ENCODE measurements around the gene SULT1A3. TPM values are rescaled to one million over a fixed set of nuclear protein-coding genes. Genes with fewer than 3 reads are reported as not detected.
"Not testable (repeated sequence)": the region's sequence is repeated elsewhere in the genome, so short reads cannot be mapped to it uniquely, and the experiment has no call there.

Gene SULT1A3
- total RNA-seq, 1 experiment from 2014 or later: 6.5 TPM

DNA sequence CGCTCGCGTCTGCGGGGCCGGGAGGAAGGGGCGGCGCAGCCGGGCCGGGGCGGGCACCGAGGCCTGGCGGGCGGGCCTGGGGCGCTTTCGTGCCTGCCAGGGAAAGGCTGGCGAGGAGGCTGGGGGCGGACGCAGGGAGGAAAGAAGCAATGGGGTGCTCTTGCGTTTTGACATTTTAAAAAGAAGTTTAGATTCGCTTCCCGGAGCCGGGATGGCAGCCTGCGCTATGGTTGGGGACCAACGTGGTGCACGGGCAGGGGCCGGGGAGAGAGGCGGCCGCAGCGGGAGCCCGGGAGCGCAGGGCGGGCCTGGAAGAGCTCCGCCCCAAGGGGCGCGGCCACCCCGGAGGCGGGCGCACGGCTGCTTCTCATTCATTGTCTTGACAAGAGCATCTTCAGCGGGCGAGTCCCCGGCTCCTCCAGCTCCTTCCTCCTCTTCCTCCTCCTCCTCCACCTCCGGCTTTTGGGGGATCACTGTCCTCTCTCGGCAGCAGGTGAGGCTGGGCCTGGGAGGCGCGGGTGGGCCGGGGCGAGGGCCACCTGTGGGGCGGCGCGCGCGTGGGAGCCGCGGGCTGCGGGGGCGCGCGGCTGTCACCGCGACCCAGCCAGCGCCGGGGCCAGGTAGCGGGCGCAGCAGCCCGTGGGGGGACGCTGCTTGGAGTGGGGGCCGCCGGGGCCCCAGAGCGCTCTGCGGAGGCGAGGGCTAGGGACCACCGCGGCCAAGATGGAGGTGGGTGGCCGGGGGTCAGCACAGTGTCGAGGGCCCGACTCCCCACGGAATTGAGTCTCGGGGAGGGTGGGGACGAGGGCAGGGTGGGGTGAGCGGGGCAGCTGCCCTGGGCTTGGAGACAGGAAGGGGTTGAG lies 15.6 kb upstream of the SULT1A3 start, which contains the start of gene CORO1A:
TSS of gene CORO1A (plus strand) at position 370 of the 863 bp plus-strand sequence. CDS start 1,608 bp downstream, outside the sequence.
- H3K27me3 ChIP-seq (ENCODE audit: control insufficient read depth, insufficient read depth, low read length): peaks cover 23% of the 10 kb centered on the region
- peak; percentile 94 for DNase-seq
- no peaks in the 10 kb centered on the region for H3K36me3 ChIP-seq (replicated peaks; ENCODE audit: control insufficient read depth, insufficient read depth, low read length)
- H3K4me3 ChIP-seq (ENCODE audit: insufficient read depth, low read depth, low read length): peak within 1 kb of the TSS; percentile 54

GRCh38 chr16:30184096-30184890 lies 14.8 kb upstream of the SULT1A3 start:
- no peak overlapping the region; the same call in 1 of the 2 replicates for H3K4me3 ChIP-seq (ENCODE audit: insufficient read depth, low read depth, low read length)
- no peaks in the 10 kb centered on the region for H3K36me3 ChIP-seq (replicated peaks; ENCODE audit: control insufficient read depth, insufficient read depth, low read length)
- H3K27me3 ChIP-seq (ENCODE audit: control insufficient read depth, insufficient read depth, low read length): peaks cover 23% of the 10 kb centered on the region
- DNase-seq: peak; percentile 29

- Histone ChIP-seq H3K36me3 (replicated peaks; ENCODE audit: control insufficient read depth, insufficient read depth, low read length) (no peaks in the 10 kb centered on the region), H3K4me3 (ENCODE audit: insufficient read depth, low read depth, low read length) (no peak overlapping the region), H3K27me3 (ENCODE audit: control insufficient read depth, insufficient read depth, low read length) (peaks cover 23% of the 10 kb centered on the region)
- peak; percentile 26 for DNase-seq
These were observed 14.0 kb upstream of the SULT1A3 start for GRCh38 chr16:30184891-30185682.

GRCh38 chr16:30185683-30186421 lies 13.2 kb upstream of the SULT1A3 start:
- no peaks in the 10 kb centered on the region for H3K36me3 ChIP-seq (replicated peaks; ENCODE audit: control insufficient read depth, insufficient read depth, low read length)
- no peak overlapping the region for H3K4me3 ChIP-seq (ENCODE audit: insufficient read depth, low read depth, low read length)
- peaks cover 23% of the 10 kb centered on the region for H3K27me3 ChIP-seq (ENCODE audit: control insufficient read depth, insufficient read depth, low read length)
- DNase-seq: peak; percentile 30

DNA sequence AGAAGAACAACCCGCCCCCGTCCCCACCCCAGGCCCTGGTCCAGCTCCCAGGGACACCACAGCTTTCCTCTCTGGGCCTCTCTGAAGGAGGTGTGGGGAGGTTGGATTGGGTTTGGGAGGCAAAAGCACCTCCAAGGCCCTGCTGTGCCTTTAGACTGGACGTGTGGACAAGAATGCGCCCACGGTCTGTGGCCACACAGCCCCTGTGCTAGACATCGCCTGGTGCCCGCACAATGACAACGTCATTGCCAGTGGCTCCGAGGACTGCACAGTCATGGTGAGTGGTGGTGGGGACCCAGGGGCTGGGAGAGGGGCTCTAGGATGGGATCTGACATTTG lies 12.6 kb upstream of the SULT1A3 start:
- DNase-seq: peak; percentile 6
- Histone ChIP-seq H3K27me3 (ENCODE audit: control insufficient read depth, insufficient read depth, low read length) (peaks cover 23% of the 10 kb centered on the region), H3K36me3 (replicated peaks; ENCODE audit: control insufficient read depth, insufficient read depth, low read length) (no peaks in the 10 kb centered on the region), H3K4me3 (ENCODE audit: insufficient read depth, low read depth, low read length) (no peak overlapping the region)

GRCh38 chr16:30186782-30187555 lies 12.1 kb upstream of the SULT1A3 start:
- no peaks in the 10 kb centered on the region for H3K36me3 ChIP-seq (replicated peaks; ENCODE audit: control insufficient read depth, insufficient read depth, low read length)
- no peak overlapping the region for H3K4me3 ChIP-seq (ENCODE audit: insufficient read depth, low read depth, low read length)
- DNase-seq: peak; percentile 92
- H3K27me3 ChIP-seq (ENCODE audit: control insufficient read depth, insufficient read depth, low read length): peaks cover 21% of the 10 kb centered on the region

DNA sequence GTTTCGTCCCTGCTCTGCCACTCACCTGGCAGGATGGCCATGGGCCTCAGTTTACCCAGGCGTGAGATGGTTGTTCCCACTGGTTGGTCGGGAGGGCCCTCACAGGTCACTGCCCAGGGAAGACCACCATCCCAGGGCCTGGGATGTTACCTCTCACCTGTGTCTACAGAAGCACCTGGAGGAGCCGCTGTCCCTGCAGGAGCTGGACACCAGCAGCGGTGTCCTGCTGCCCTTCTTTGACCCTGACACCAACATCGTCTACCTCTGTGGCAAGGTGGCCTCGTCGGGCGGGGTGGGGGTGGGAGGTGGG lies 11.5 kb upstream of the SULT1A3 start:
- H3K27me3 ChIP-seq (ENCODE audit: control insufficient read depth, insufficient read depth, low read length): peaks cover 16% of the 10 kb centered on the region
- H3K36me3 ChIP-seq (replicated peaks; ENCODE audit: control insufficient read depth, insufficient read depth, low read length): no peaks in the 10 kb centered on the region
- no peak overlapping the region for H3K4me3 ChIP-seq (ENCODE audit: insufficient read depth, low read depth, low read length)
- no peak for DNase-seq

DNA sequence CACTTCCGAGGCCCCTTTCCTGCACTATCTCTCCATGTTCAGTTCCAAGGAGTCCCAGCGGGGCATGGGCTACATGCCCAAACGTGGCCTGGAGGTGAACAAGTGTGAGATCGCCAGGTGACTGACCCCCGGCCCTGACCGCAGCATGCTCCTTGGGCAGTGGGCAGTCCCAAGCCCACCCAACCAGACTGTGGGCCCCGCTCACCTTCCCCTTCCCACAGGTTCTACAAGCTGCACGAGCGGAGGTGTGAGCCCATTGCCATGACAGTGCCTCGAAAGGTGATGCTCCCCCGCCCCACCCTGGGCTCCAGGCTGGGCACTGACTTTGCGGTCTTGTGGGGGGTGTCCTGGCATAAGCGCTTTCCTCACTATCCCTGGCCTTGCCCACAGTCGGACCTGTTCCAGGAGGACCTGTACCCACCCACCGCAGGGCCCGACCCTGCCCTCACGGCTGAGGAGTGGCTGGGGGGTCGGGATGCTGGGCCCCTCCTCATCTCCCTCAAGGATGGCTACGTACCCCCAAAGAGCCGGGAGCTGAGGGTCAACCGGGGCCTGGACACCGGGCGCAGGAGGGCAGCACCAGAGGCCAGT lies 11.0 kb upstream of the SULT1A3 start:
- Histone ChIP-seq H3K27me3 (ENCODE audit: control insufficient read depth, insufficient read depth, low read length) (peaks cover 12% of the 10 kb centered on the region), H3K36me3 (replicated peaks; ENCODE audit: control insufficient read depth, insufficient read depth, low read length) (no peaks in the 10 kb centered on the region), H3K4me3 (ENCODE audit: insufficient read depth, low read depth, low read length) (no peak overlapping the region)
- peak; percentile 22 for DNase-seq

DNA sequence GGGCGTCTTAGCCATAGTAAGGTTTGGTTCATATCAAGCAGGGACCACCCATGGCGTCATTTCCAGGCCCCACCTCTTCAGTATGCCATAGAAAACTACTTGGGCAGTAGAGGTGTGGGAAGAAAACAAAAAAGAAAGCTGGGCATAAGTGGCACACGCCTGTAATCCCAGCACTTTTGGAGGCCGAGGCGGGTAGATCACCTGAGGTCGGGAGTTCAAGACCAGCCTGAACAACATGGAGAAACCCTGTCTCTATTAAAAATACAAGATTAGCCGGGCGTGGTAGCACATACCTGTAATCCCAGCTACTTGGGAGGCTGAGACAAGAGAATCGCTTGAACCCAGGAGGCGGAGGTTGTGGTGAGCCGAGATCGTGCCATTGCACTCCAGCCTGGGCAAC lies 7.9 kb upstream of the SULT1A3 start:
- not testable (repeated sequence) for DNase-seq; H3K36me3 ChIP-seq (replicated peaks; ENCODE audit: control insufficient read depth, insufficient read depth, low read length); H3K27me3 ChIP-seq (ENCODE audit: control insufficient read depth, insufficient read depth, low read length); H3K4me3 ChIP-seq (ENCODE audit: insufficient read depth, low read depth, low read length)

GRCh38 chr16:30193098-30193497 lies 6.0 kb upstream of the SULT1A3 start:
- H3K27me3 ChIP-seq (ENCODE audit: control insufficient read depth, insufficient read depth, low read length); H3K36me3 ChIP-seq (replicated peaks; ENCODE audit: control insufficient read depth, insufficient read depth, low read length); DNase-seq; H3K4me3 ChIP-seq (ENCODE audit: insufficient read depth, low read depth, low read length): not testable (repeated sequence)

GRCh38 chr16:30193615-30194014 lies 5.4 kb upstream of the SULT1A3 start, which contains the start of the genes BOLA2B and SLX1A:
BOLA2B (minus strand) TSS chr16:30193666; CDS start chr16:30193595, 71 bp downstream.
SLX1A (plus strand) TSS chr16:30193875; CDS start chr16:30194085, 210 bp downstream.
- peak within 1 kb of the TSS; percentile 40 for H3K4me3 ChIP-seq (ENCODE audit: insufficient read depth, low read depth, low read length)
- not testable (repeated sequence) for H3K36me3 ChIP-seq (replicated peaks; ENCODE audit: control insufficient read depth, insufficient read depth, low read length); DNase-seq; H3K27me3 ChIP-seq (ENCODE audit: control insufficient read depth, insufficient read depth, low read length)

GRCh38 chr16:30194172-30194925 lies 4.7 kb upstream of the SULT1A3 start:
- not testable (repeated sequence) for DNase-seq; H3K27me3 ChIP-seq (ENCODE audit: control insufficient read depth, insufficient read depth, low read length)
- H3K4me3 ChIP-seq (ENCODE audit: insufficient read depth, low read depth, low read length): peak overlapping the region; percentile 40

More at GRCh38 chr16:30194172-30194925, 4.7 kb upstream of the SULT1A3 start:
- not testable (repeated sequence) for H3K36me3 ChIP-seq (replicated peaks; ENCODE audit: control insufficient read depth, insufficient read depth, low read length)
